DND-41 (cell line): ENCODE results near the gene NUP85.

Source experiments
- ATAC-seq: fragments of 200-7000 bp; cut with Tn5 transposase; 3 replicates; pipeline ENCODE4 v1.9.1; 2021; ENCODE audit warnings: low read depth; ENCODE audit not compliant: insufficient read depth
- DNase-seq: peaks from one replicate; pipeline ENCODE4 v3.0.0-alpha.2; 2020
- H2AFZ ChIP-seq: 2 replicates; pipeline ENCODE4 v1.6.0; 2012; ENCODE audit warnings: low read depth, low read length
- H3K27ac ChIP-seq: 2 replicates; pipeline ENCODE4 v1.5.1; 2012; ENCODE audit warnings: low read length, inconsistent platforms
- H3K27me3 ChIP-seq: fragments of 200-600 bp; sonication (generic); 2 replicates; pipeline ENCODE4 v1.6.0; 2012; ENCODE audit warnings: low read length, mild to moderate bottlenecking, inconsistent platforms; ENCODE audit not compliant: insufficient read depth, poor library complexity
- H3K36me3 ChIP-seq: 2 replicates; pipeline ENCODE4 v1.5.1; 2012; ENCODE audit warnings: low read length, inconsistent platforms; ENCODE audit not compliant: insufficient read depth
- H3K4me1 ChIP-seq: 2 replicates; pipeline ENCODE4 v1.5.1; 2012; ENCODE audit warnings: mild to moderate bottlenecking, low read length; ENCODE audit not compliant: insufficient read depth
- H3K4me2 ChIP-seq: 2 replicates; pipeline ENCODE4 v1.6.0; 2012; ENCODE audit warnings: mild to moderate bottlenecking, moderate library complexity, low read length, inconsistent platforms; ENCODE audit not compliant: insufficient read depth
- H3K4me3 ChIP-seq, 2 experiments: fragments of 200-600 bp in 1 of 2; shearing (Covaris generic) in 1 of 2; 2 replicates each; pipeline ENCODE4 v1.5.1; 2012 to 2016; ENCODE audit warnings: inconsistent platforms in 2 of 2, low read length in 2 of 2, mild to moderate bottlenecking in 2 of 2, low read depth in 1 of 2, moderate library complexity in 1 of 2
- H3K79me2 ChIP-seq: 2 replicates; pipeline ENCODE4 v1.6.0; 2012; ENCODE audit warnings: low read length, inconsistent platforms; ENCODE audit not compliant: insufficient read depth
- H3K9ac ChIP-seq: 2 replicates; pipeline ENCODE4 v1.6.0; 2012; ENCODE audit warnings: low read depth, mild to moderate bottlenecking, inconsistent platforms, low read length, moderate library complexity
- H3K9me3 ChIP-seq: 2 replicates; pipeline ENCODE4 v1.5.1; 2012; ENCODE audit warnings: low read length, moderate library complexity, mild to moderate bottlenecking, inconsistent platforms; ENCODE audit not compliant: insufficient read depth, severe bottlenecking
- H4K20me1 ChIP-seq: 2 replicates; pipeline ENCODE4 v1.6.0; 2012; ENCODE audit warnings: low read length; ENCODE audit not compliant: insufficient read depth
- EZH2 ChIP-seq: IDR thresholded peaks from 3 replicates; pipeline ENCODE4 v1.6.1; 2012; ENCODE audit warnings: borderline replicate concordance, low read depth, mild to moderate bottlenecking, moderate library complexity, low read length, inconsistent platforms; ENCODE audit not compliant: severe bottlenecking
- TF ChIP-seq, protein P1 (sequence below): IDR thresholded peaks from 2 replicates; pipeline ENCODE4 v1.5.1; 2012; ENCODE audit warnings: borderline replicate concordance, low read length, moderate library complexity, mild to moderate bottlenecking; ENCODE audit not compliant: poor library complexity, severe bottlenecking; ENCODE audit errors: extremely low read depth

The NUP85 gene

DNA sequence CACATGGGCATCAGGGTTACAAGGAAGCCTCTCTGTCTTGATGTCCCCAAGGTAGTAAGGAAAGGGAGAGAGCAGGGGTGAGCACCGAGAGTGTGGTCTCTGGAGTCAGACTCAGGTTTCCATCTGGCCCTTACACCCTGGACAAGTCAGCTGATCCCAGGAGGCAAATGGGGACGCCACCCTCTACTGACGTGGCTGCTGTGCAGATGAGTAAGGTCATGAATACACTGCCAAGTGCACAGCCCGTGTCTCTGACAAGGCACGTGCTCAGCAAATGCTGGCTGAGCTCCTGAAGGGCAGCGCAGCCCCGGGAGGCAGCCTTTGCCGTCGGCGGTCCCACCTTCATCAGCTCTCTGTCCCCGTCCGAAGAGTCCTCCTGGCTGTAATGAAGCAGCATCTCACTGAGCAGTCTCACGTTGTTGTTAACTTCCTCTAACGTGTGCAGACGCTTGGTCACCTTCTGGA is 36.5 kb downstream of the NUP85 start:
- no peak overlapping the region for H3K9ac ChIP-seq
- H3K36me3 ChIP-seq = peaks cover 97% of the 10 kb centered on the region
- TF ChIP-seq EZH2 = no peak
- TF ChIP-seq, protein P1, sequence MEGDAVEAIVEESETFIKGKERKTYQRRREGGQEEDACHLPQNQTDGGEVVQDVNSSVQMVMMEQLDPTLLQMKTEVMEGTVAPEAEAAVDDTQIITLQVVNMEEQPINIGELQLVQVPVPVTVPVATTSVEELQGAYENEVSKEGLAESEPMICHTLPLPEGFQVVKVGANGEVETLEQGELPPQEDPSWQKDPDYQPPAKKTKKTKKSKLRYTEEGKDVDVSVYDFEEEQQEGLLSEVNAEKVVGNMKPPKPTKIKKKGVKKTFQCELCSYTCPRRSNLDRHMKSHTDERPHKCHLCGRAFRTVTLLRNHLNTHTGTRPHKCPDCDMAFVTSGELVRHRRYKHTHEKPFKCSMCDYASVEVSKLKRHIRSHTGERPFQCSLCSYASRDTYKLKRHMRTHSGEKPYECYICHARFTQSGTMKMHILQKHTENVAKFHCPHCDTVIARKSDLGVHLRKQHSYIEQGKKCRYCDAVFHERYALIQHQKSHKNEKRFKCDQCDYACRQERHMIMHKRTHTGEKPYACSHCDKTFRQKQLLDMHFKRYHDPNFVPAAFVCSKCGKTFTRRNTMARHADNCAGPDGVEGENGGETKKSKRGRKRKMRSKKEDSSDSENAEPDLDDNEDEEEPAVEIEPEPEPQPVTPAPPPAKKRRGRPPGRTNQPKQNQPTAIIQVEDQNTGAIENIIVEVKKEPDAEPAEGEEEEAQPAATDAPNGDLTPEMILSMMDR = no peak
- DNase-seq = no peak
- H3K9me3 ChIP-seq = no peaks in the 10 kb centered on the region
- no peak overlapping the region for H3K27ac ChIP-seq
- H3K4me2 ChIP-seq = no peak overlapping the region
- no peak overlapping the region for H3K4me3 ChIP-seq
- H3K4me1 ChIP-seq = no peaks in the 10 kb centered on the region
- H4K20me1 ChIP-seq = peaks cover 27% of the 10 kb centered on the region
- H2AFZ ChIP-seq = no peak overlapping the region
- H3K79me2 ChIP-seq = peaks cover 5% of the 10 kb centered on the region
- no peak for ATAC-seq
- no peaks in the 10 kb centered on the region for H3K27me3 ChIP-seq

DNA sequence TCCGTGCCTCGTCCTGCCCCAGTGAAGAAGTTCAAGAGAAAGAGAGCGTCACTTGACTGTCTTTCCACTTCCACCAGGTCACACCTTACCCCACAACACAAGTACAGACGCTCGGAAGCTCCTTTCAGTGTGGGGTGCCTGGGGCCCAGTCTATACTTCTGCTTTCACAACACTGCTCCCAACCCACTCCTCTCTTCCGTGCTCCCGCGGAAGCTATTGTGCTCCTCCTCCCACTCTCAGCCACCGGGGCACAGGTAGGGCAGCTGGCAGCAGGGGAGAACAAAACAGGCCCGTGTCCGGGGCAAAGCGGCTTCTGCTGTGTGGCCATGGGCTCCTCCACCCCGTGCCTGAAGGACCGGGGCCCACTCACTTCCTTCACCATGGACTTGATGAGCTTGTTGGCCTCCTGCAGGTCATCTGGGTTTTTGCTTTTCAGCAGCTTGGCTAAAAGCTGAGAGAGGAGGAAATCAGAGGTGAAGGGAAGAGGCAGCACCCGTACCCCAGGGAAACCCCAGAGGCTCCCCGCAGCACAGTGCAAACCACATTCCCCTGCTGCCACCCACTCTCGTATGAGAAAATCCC is 37.1 kb downstream of the NUP85 start:
- Histone ChIP-seq H3K79me2 (peaks cover 8% of the 10 kb centered on the region), H3K27ac (no peak overlapping the region), H3K4me2 (no peak overlapping the region), H3K9me3 (no peaks in the 10 kb centered on the region), H3K36me3 (peaks cover 94% of the 10 kb centered on the region), H3K9ac (no peak overlapping the region), H3K27me3 (no peaks in the 10 kb centered on the region), H4K20me1 (peaks cover 25% of the 10 kb centered on the region), H3K4me3 (no peak overlapping the region), H2AFZ (no peak overlapping the region), H3K4me1 (no peaks in the 10 kb centered on the region)
- ATAC-seq = no peak
- DNase-seq = no peak
- TF ChIP-seq EZH2 = no peak
- TF ChIP-seq, protein P1 = no peak

DNA sequence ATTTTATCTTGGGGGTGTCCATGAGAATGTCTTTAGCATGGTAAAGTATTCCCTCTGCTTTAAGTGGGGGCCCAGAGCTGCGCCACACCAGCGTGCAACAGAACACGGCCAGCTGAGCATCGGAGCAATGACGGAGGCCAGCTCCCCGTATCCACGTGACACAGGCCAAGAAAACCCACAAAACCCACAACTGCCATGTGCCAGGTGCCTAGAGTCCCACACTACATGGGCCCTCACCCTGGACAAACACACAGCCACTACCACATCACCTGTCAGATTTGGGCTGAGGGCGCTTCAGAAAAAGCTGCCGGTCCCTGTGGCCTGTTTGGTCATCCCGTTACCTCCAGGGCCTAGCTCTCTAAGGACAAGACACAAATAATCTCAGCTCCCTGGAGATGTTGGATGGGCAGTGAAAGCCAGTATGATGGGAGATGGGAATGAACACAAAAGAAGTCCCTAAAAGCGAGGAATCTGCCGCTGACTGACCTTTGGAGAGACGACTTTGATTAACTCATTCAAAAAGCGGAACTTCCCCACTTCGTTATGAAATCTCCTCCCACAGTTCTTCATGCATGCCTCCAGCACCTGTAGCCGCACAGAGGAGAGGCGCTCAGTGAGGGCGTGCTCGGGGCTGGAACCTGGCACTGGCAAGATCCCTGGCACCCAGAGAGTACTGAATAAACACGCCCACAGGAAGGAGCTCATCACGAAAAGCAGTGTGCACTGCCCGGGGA is 38.8 kb downstream of the NUP85 start:
- H3K4me3 ChIP-seq = no peak overlapping the region
- DNase-seq = no peak
- no peaks in the 10 kb centered on the region for H3K9me3 ChIP-seq
- peaks cover 14% of the 10 kb centered on the region for H4K20me1 ChIP-seq
- peaks cover 21% of the 10 kb centered on the region for H3K79me2 ChIP-seq
- ATAC-seq = no peak
- no peaks in the 10 kb centered on the region for H3K4me1 ChIP-seq
- TF ChIP-seq, protein P1 = no peak
- TF ChIP-seq EZH2 = no peak
- H3K4me2 ChIP-seq = no peak overlapping the region
- peaks cover 81% of the 10 kb centered on the region for H3K36me3 ChIP-seq
- no peak overlapping the region for H2AFZ ChIP-seq
- H3K27ac ChIP-seq = no peak overlapping the region
- H3K9ac ChIP-seq = no peak overlapping the region
- H3K27me3 ChIP-seq = no peaks in the 10 kb centered on the region
